Subcutaneous abdominal adipose tissue (tissue), 5 donors: Measurements from ENCODE around the gene TOM1L2.

ENCODE experiments used
- H3K27ac ChIP-seq: one replicate; pipeline ENCODE4 v1.7.0; 2013; ENCODE audit warnings: low read depth, mild to moderate bottlenecking, inconsistent platforms, low read length, moderate library complexity
- H3K27me3 ChIP-seq, 5 donors: one replicate each; pipeline ENCODE4 v1.7.0; 2013; ENCODE audit warnings: low read length in 5 of 5, inconsistent platforms in 1 of 5; ENCODE audit not compliant: control insufficient read depth in 5 of 5, insufficient read depth in 4 of 5
- H3K36me3 ChIP-seq, 5 donors: one replicate each; pipeline ENCODE4 v1.7.0; 2013; ENCODE audit warnings: low read length in 5 of 5; ENCODE audit not compliant: control insufficient read depth in 5 of 5, insufficient read depth in 5 of 5
- H3K4me1 ChIP-seq, 5 donors: one replicate each; pipeline ENCODE4 v1.7.0; 2013; ENCODE audit warnings: low read length in 5 of 5, mild to moderate bottlenecking in 3 of 5, moderate library complexity in 1 of 5; ENCODE audit not compliant: control insufficient read depth in 5 of 5, insufficient read depth in 5 of 5
- H3K4me3 ChIP-seq, 5 donors: one replicate each; pipeline ENCODE4 v1.7.0; 2013; ENCODE audit warnings: low read length in 5 of 5, low read depth in 1 of 5
- H3K9ac ChIP-seq, 5 donors: one replicate each; pipeline ENCODE4 v1.7.0; 2013; ENCODE audit warnings: low read length in 5 of 5, mild to moderate bottlenecking in 4 of 5, moderate library complexity in 3 of 5
- H3K9me3 ChIP-seq, 5 donors: one replicate each; pipeline ENCODE4 v1.7.0; 2013; ENCODE audit warnings: low read length in 5 of 5; ENCODE audit not compliant: control insufficient read depth in 5 of 5
- donor health status: healthy.
- donor health status: healthy.
- donor health status: healthy.
- donor health status: healthy.
- donor health status: healthy.

The TOM1L2 gene

DNA sequence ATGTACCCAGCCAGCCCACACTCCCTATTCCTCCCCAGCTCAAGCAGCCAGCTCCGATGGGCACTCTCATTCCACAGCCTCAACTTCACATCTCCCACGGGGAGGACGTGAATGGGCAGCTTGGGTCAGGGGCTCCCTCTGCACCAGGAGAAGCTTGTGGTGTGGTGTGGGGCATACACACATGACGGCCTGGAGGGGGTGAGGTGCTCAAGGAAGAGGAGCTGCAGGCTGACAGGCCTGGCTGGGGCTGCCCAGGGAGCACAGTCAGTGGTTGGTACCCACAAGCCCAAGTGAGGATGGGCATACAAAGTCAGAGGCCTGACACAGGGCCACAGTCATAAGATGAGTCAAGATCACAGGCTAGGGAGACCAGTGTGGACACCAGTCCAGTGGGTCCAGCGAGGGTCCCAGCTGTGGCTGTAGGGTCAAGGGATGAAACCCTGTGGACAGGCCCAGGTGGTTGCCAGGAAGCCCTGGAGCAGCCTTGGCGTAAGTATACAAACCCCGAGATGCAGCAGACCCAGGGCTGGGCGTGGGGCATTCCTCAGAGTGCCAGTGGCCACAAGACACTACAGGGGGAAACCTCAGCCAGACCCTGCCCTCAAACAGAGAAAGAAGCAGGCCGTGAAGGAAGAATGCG, 4.9 kb upstream of the TOM1L2 start:
- Histone ChIP-seq H3K27ac (no peak overlapping the region), H3K27me3 (no peaks in the 10 kb centered on the region), H3K36me3 (no peaks in the 10 kb centered on the region), H3K4me3 (no peak overlapping the region), H3K9me3 (no peaks in the 10 kb centered on the region), H3K4me1 (peaks cover 0 to 7% (median 5%) of the 10 kb centered on the region in 5 donors), H3K9ac (no peak overlapping the region)

DNA sequence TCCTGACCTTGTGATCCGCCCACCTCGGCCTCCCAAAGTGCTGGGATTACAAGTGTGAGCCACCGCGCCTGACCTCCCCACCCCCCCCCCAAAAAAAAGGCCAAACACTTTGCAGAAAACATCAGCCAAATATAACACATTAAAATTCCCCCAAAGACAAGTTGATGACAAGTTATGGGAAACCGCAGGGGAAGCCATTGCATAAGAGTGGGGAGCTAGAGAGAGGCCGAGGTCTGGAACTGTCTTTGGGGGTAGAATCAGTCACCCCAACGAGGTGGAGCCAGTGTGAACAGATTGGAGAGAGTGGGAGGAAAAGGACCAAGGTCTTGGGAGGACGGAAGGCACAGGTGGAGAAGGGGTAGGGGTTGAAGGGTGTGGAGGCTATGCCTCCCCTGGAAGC, 3.2 kb upstream of the TOM1L2 start:
- Histone ChIP-seq H3K27ac (no peak overlapping the region), H3K4me1 (peaks cover 8 to 21% (median 17%) of the 10 kb centered on the region in 5 donors), H3K9ac (no peak overlapping the region), H3K27me3 (no peaks in the 10 kb centered on the region), H3K4me3 (no peak overlapping the region), H3K9me3 (no peaks in the 10 kb centered on the region), H3K36me3 (no peaks in the 10 kb centered on the region)

DNA sequence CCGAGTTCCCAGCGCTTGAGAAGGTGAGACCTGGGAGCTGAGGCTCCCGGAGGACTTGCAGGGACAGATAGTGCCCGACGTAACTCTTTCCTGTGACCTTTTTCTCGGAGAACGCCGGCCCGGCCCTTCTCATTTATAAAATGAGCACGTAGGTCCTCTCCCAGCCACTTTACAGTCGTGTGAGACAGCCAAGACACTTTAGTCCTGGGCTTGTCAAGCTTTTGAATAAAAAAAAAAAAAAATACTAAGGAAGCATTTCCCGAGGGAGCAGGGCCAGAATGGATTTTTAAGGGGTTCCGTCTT, 703 bp upstream of the TOM1L2 start:
- H3K9ac ChIP-seq = peak overlapping the region in 4 of 5 donors; percentile 53 to 64 (median 58)
- no peaks in the 10 kb centered on the region for H3K36me3 ChIP-seq
- peak overlapping the region; percentile 61 to 79 (median 75) for H3K4me3 ChIP-seq
- no peaks in the 10 kb centered on the region for H3K9me3 ChIP-seq
- peaks cover 8 to 23% (median 17%) of the 10 kb centered on the region in 5 donors for H3K4me1 ChIP-seq
- H3K27ac ChIP-seq = peak overlapping the region; percentile 93
- no peaks in the 10 kb centered on the region for H3K27me3 ChIP-seq

DNA sequence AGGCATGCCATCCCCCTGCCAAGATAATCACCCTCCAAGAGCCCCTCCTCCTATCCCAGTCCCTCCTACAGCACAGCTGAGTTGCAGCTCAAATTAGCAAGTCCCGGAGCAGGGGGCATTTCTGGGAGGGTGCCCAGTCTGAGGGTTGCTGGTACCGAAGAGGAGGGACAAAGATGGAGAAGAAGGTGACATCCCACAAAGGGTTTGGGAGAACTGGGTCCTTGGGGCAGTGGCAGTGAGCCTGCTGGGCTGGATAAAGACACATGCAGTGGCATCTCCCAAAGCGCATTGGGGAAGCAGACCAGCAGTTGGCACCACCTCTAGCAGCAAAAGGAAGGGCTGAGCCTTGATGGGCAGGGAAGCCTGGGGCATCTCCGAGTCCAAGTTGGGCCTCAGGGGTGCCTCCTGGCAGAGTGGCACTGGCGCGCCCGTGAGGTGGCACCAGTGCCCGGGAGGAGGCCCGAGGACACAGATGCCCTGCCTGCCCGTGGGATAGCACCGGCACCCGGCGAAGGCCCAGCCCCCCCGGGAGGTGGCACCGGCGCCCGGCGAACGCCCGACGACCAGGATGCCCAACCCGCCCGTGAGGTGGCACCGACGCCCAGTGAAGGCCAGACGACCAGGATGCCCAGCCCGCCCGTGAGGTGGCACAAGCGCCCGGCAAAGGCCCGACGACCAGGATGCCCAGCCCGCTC, 622 bp downstream of the TOM1L2 start:
- Histone ChIP-seq H3K4me1 (peaks cover 8 to 23% (median 17%) of the 10 kb centered on the region in 5 donors), H3K36me3 (no peaks in the 10 kb centered on the region), H3K9ac (peak overlapping the region; percentile 72 to 89 (median 81)), H3K27ac (peak overlapping the region; percentile 93), H3K4me3 (peak overlapping the region; percentile 58 to 87 (median 77)), H3K9me3 (no peaks in the 10 kb centered on the region), H3K27me3 (no peaks in the 10 kb centered on the region)

DNA sequence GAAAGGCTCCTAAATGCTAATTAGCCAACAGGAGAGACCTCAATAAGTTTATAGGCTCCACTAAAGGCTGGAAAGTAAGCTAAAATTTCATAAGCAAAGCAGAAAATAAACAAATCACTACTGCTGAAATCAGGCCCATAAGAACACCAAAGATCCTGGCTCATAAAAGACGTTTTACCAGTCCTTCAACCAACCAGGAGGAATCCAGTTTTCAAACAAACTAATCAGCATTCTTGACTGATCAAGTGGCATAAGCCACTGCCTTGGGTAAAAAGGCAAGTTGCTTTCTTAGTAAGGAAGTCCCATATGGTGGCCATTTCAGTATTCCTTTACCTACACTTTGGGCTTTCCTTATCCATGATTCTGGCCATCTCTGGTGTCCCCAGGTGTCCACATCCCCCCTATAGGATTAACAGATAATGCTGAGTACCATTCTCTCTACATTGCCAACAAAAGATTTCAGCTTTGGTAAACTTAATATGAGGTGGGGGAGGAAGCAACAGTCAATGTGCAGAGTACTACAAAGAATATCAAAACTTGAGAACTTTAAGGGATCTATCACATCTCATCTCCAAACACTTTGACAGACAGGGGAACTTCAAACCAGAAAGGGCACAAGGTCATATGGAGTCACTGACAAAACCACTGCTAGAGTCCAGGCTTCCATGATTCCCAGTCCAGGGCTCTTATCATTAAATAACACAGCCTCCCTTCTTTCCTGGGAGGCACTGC, 1.3 kb downstream of the TOM1L2 start:
- peak overlapping the region; percentile 93 for H3K27ac ChIP-seq
- no peaks in the 10 kb centered on the region for H3K36me3 ChIP-seq
- H3K4me1 ChIP-seq = peaks cover 8 to 23% (median 17%) of the 10 kb centered on the region in 5 donors
- H3K4me3 ChIP-seq = peak overlapping the region; percentile 58 to 87 (median 77)
- H3K27me3 ChIP-seq = no peaks in the 10 kb centered on the region
- peak overlapping the region in 4 of 5 donors; percentile 72 to 89 (median 84) for H3K9ac ChIP-seq
- no peaks in the 10 kb centered on the region for H3K9me3 ChIP-seq

DNA sequence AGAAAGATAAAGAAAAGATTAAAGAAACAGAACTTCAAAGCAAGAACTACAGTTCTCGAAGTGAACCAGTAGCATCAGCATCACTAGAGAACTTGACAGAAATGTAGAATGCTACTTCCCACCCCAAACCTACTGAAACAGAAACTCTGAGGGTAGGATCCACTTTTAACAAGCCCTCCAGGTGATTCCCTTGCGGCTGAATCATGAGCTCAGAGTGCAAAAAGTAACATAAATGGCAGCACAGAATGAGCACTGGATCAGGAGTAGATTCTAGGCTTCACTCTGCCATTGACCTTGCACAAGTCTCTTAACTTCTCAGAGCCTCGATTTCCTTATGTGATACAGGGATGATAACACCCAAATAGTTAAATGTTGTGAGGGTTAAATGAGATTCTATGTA, 5.8 kb downstream of the TOM1L2 start:
- Histone ChIP-seq H3K27me3 (no peaks in the 10 kb centered on the region), H3K27ac (no peak overlapping the region), H3K9me3 (no peaks in the 10 kb centered on the region), H3K36me3 (no peaks in the 10 kb centered on the region), H3K4me3 (no peak overlapping the region), H3K4me1 (peaks cover 4 to 12% (median 8%) of the 10 kb centered on the region in 5 donors), H3K9ac (no peak overlapping the region)

DNA sequence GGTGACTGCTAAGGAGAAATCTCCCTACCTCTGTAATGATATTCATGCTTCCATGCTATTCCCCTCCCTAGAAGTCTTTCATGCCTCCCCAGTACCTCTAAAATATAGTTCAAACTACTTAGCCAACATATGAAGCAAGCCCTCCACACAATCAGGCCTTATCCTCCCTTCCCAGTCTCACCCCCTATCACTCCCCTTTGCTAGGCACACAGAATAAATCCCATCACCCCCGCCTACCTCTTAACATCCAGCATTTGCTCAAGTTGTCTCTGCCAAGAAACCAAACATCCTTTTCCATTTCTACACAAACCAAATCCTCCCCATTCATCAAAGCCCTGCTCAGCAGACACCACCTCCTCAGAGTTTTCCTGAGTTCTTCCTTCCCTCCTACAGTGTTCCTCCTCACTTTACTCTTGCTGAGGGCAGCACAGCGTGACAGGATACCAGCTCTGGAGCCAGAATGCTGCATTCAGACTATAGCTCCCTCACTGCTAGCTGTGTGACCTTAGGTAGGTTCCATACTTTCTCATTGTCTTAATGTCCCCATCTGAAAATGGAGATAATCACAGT, 7.0 kb downstream of the TOM1L2 start:
- Histone ChIP-seq H3K4me3 (no peak overlapping the region), H3K9me3 (no peaks in the 10 kb centered on the region), H3K27ac (no peak overlapping the region), H3K9ac (no peak overlapping the region), H3K36me3 (no peaks in the 10 kb centered on the region), H3K4me1 (peaks cover 0 to 2% (median 1%) of the 10 kb centered on the region in 5 donors), H3K27me3 (no peaks in the 10 kb centered on the region)

DNA sequence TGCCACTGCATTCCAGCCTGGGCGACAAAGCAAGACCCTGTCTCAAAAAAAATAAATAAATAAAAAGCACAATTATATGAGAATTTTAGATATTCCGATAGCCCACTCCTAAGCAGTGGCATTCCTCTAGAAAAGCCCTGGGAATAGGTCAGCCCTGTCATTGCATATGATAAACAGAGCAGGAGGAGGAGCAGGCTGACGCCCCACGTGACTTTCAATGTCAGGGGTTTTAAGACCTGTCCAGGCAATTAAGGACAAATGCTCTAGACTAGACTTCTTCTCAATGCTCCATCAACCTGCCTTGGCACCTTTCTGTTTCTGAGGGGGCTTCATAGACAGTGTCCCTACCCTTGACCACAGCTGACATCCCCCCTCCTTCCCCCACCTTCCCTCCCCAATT, 7.5 kb downstream of the TOM1L2 start:
- no peaks in the 10 kb centered on the region for H3K9me3 ChIP-seq
- H3K9ac ChIP-seq = no peak overlapping the region
- H3K4me3 ChIP-seq = no peak overlapping the region
- peaks cover 0 to 7% (median 6%) of the 10 kb centered on the region in 5 donors for H3K4me1 ChIP-seq
- H3K36me3 ChIP-seq = no peaks in the 10 kb centered on the region
- H3K27ac ChIP-seq = no peak overlapping the region
- no peaks in the 10 kb centered on the region for H3K27me3 ChIP-seq

DNA sequence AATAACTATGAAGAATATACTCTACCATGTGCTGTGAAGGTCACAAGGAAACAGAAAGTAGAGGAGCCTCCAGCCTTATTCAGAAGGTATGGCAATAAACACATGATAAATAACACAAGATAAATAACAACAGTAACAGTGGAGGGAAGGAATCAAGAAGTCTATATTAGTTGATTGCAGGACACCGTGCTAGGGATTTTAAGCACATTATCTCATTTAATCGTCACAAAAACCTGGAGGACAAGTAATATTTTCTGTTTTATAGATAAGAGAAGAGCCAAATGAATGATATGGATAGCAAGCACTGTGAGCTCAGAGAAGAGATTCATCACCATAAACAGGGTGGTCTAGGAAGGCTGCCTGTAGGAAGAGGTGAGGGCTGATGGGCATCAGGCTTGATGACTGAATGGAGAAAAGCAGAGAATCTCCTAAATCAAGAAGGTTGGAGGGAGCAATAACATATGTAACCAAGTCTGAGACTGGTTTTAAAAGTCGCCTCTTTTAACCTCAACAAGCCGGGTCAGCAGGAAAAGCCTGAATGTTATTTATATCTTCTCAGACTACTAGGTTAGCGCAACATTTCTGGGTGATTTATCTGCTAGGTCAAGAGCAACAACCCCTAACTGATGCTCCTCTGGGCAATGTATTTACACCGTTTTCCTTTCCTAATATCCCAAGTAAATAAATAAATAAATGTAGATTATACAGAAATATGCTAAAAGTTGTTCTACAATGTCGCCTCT, 8.3 kb downstream of the TOM1L2 start:
- no peaks in the 10 kb centered on the region for H3K27me3 ChIP-seq
- H3K27ac ChIP-seq = no peak overlapping the region
- no peak overlapping the region for H3K4me3 ChIP-seq
- no peak overlapping the region for H3K9ac ChIP-seq
- H3K4me1 ChIP-seq = peaks cover 0 to 15% (median 15%) of the 10 kb centered on the region in 5 donors
- no peaks in the 10 kb centered on the region for H3K36me3 ChIP-seq
- no peaks in the 10 kb centered on the region for H3K9me3 ChIP-seq
